Measurements from ENCODE around the gene CYTH3. TPM values are rescaled to one million over a fixed set of nuclear protein-coding genes. Genes with fewer than 3 reads are reported as not detected.

Gene CYTH3
- total and polyA plus RNA-seq, 2 of the 8 experiments (the other 6 are each of a cell fraction or from before 2014, with no cell fraction given), result 10.3 to 11.9 TPM

DNA sequence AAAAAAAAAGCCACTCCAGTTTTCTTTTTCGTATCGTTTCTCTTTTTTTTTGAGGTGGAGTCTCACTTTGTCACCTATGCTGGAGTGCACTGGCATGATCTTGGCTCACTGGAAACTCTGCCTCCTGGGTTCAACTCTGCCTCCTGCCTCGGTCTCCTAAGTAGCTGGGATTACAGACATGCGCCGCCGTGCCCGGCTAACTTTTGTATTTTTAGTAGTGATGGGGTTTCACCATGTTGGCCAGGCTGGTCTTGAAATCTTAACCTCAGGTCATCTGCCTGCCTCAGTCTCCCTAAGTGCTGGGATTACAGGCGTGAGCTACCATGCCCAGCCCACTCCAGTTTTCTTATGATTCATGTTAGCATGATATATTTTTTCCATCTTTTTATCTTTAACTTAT lies 148.6 kb downstream of the CYTH3 start:
- Histone ChIP-seq H2AK5ac (ENCODE audit: low read depth, low read length) (no peak overlapping the region), H3K79me2 (ENCODE audit: control insufficient read depth in 1 of 2, insufficient read depth in 2 of 2, low read length in 2 of 2) (peaks cover 0 to 16% of the 10 kb centered on the region in 2 experiments; a peak in 2 of 4 replicates), H3K18ac (ENCODE audit: extremely low read depth, low read length) (no peak overlapping the region), H3K4me3 (ENCODE audit: extremely low read depth in 1 of 4, insufficient read depth in 2 of 4, low read depth in 3 of 4, low read length in 4 of 4) (no peak overlapping the region), H3K27me3 (replicated peaks in 1 of 4; ENCODE audit: control insufficient read depth in 3 of 4, extremely low read depth in 1 of 4, insufficient read depth in 3 of 4, low read length in 3 of 4) (no peaks in the 10 kb centered on the region), H3K36me3 (ENCODE audit: control insufficient read depth in 2 of 4, insufficient read depth in 4 of 4, low read length in 3 of 4) (peaks cover 4 to 25% (median 12%) of the 10 kb centered on the region in 4 experiments; a peak in 6 of 8 replicates), H3K23ac (ENCODE audit: insufficient read length) (no peak overlapping the region), H3K14ac (ENCODE audit: insufficient read length) (no peak overlapping the region), H4K91ac (replicated peaks; ENCODE audit: insufficient read length, low read length) (no peak overlapping the region), H4K20me1 (replicated peaks in 1 of 2; ENCODE audit: control insufficient read depth in 1 of 2, insufficient read depth in 2 of 2, low read length in 2 of 2) (peaks cover 1 to 3% of the 10 kb centered on the region in 2 experiments), H3K4me1 (replicated peaks in 1 of 4; ENCODE audit: control insufficient read depth in 3 of 4, insufficient read depth in 4 of 4, low read length in 3 of 4) (no peaks in the 10 kb centered on the region), H3K9me3 (ENCODE audit: insufficient read depth in 2 of 2, low read depth in 1 of 2, low read length in 1 of 2) (peaks cover 0 to 2% of the 10 kb centered on the region in 2 experiments; a peak in 1 of 4 replicates), H4K5ac (ENCODE audit: insufficient read length, low read depth, low read length) (no peak overlapping the region), H3K4me2 (ENCODE audit: insufficient read depth in 1 of 2, low read depth in 2 of 2, low read length in 2 of 2) (no peak overlapping the region), H2BK20ac (ENCODE audit: low read length) (no peak overlapping the region), H3K9ac (replicated peaks in 1 of 4; ENCODE audit: extremely low read depth in 1 of 4, low read depth in 3 of 4, low read length in 3 of 4) (no peak overlapping the region), H3K79me1 (ENCODE audit: low read depth, low read length) (no peaks in the 10 kb centered on the region), H2AFZ (ENCODE audit: low read length) (no peak overlapping the region), H2BK12ac (ENCODE audit: low read depth, low read length) (no peak overlapping the region), H2BK120ac (replicated peaks; ENCODE audit: low read depth, low read length) (no peak overlapping the region), H3K56ac (replicated peaks; ENCODE audit: insufficient read length, low read depth, low read length) (no peak overlapping the region), H3K23me2 (ENCODE audit: low read depth, low read length) (no peaks in the 10 kb centered on the region), H4K8ac (ENCODE audit: extremely low read depth, insufficient read depth, low read length) (no peak overlapping the region), H3K4ac (replicated peaks; ENCODE audit: insufficient read length, low read depth, low read length) (no peak overlapping the region), H2BK5ac (ENCODE audit: low read depth, low read length) (no peak overlapping the region), H2BK15ac (ENCODE audit: low read length) (no peak overlapping the region), H3K27ac (ENCODE audit: low read depth, low read length) (no peak overlapping the region)
- no peak for DNase-seq (ENCODE audit: low read depth in 1 of 2, low spot score in 2 of 2)
- POLR2A ChIA-PET (ENCODE audit: partially characterized antibody), result no interaction called here
- TF ChIP-seq JUN (IDR thresholded peaks at IDR 0.05; ENCODE audit: low read depth, low read length) (no peak), SP1 (IDR thresholded peaks at IDR 0.05; ENCODE audit: low read depth, low read length) (no peak), CHD2 (IDR thresholded peaks at IDR 0.05; ENCODE audit: low read length) (no peak), TAF1 (IDR thresholded peaks at IDR 0.05; ENCODE audit: low read depth, low read length) (no peak), POU5F1 (IDR thresholded peaks at IDR 0.05; ENCODE audit: low read depth, low read length) (no peak)
- CTCF ChIA-PET (ENCODE audit: partially characterized antibody), result interaction anchor here (0.5 to 0.6 kb wide), 2 partner anchors 139 to 269 kb away, joined by 3 to 5 read pairs; no protein-coding TSS in a partner anchor
- FAIRE-seq, result no peak
- WGBS, 2 experiments (ENCODE audit: extremely low coverage in 1 of 2, insufficient coverage in 1 of 2, insufficient read length in 1 of 2, insufficient replicate concordance in 2 of 2, low coverage in 1 of 2, low lambda C conversion rate in 2 of 2, missing lambda C conversion rate in 1 of 2), result 93% methylated on average over 8 of the region's 8 CpGs; no CpG with 5 or more reads in 1 of the 2 experiments

Data from H1 (cell line).